ENCODE results near the gene ZNF688. TPM values are rescaled to one million over a fixed set of nuclear protein-coding genes. Genes with fewer than 3 reads are reported as not detected.

Gene ZNF688
- total RNA-seq, 4 donors from 2014 or later = 9.6 to 27.1 (median 12.5) TPM

- TF ChIP-seq POLR2A (IDR thresholded peaks at IDR 0.05) (no peak), CTCF (IDR thresholded peaks at IDR 0.05) (no peak)
- intact Hi-C loops (cut with DNase I; ENCODE audit: low total_unique reads) = no loop called here
- H3K27me3 ChIP-seq = no peaks in the 10 kb centered on the region
Observed at GRCh38 chr16:30555315-30556124, 16.0 kb downstream of the ZNF688 start.

GRCh38 chr16:30554557-30555314, 16.8 kb downstream of the ZNF688 start:
- H3K4me1 ChIP-seq = peaks cover 0 to 6% of the 10 kb centered on the region in 2 donors
- H3K27ac ChIP-seq = no peak overlapping the region
- no peaks in the 10 kb centered on the region for H3K36me3 ChIP-seq
- H3K4me3 ChIP-seq = no peak overlapping the region
- no peaks in the 10 kb centered on the region for H3K27me3 ChIP-seq
- intact Hi-C loops (cut with DNase I; ENCODE audit: low total_unique reads) = no loop called here
- DNase-seq = no peak
- no peaks in the 10 kb centered on the region for H3K9me3 ChIP-seq
- TF ChIP-seq CTCF (IDR thresholded peaks at IDR 0.05) (no peak), POLR2A (IDR thresholded peaks at IDR 0.05) (no peak)

More at GRCh38 chr16:30555315-30556124, 16.0 kb downstream of the ZNF688 start:
- Histone ChIP-seq H3K36me3 (no peaks in the 10 kb centered on the region), H3K27ac (no peak overlapping the region), H3K4me3 (no peak overlapping the region), H3K4me1 (peaks cover 0 to 6% of the 10 kb centered on the region in 2 donors), H3K9me3 (no peaks in the 10 kb centered on the region)
- no peak for DNase-seq

DNA sequence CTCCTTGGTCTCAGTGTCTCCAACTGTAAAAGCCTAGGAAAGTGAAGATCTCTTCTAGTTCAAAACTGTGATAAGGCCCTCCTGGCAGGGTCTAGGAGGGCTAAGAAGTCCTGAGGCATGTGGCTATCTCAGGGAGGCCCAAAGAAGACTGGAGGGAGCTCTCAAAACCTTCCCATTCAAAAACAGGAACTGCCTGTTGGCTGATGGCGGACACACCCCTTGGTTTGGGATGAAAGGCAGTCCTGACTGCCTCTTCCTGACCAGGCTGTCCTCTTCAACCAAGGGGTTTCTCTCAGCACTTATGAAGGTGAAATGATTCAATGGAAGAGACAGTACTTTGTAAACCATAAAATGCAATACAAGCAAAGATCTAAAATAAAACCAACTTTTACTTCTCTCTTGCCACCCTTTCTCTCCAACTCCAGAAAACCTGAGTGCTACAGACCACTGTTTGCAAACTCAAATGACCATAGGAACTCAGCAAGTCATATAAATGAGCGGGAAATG, 18.1 kb downstream of the ZNF688 start:
- TF ChIP-seq POLR2A (IDR thresholded peaks at IDR 0.05) (no peak), CTCF (IDR thresholded peaks at IDR 0.05) (no peak)
- H3K4me1 ChIP-seq = peaks cover 0 to 6% of the 10 kb centered on the region in 2 donors
- H3K36me3 ChIP-seq = no peaks in the 10 kb centered on the region
- no peak overlapping the region for H3K27ac ChIP-seq
- H3K4me3 ChIP-seq = no peak overlapping the region
- intact Hi-C loops (cut with DNase I; ENCODE audit: low total_unique reads) = no loop called here
- DNase-seq = no peak
- no peaks in the 10 kb centered on the region for H3K9me3 ChIP-seq
- H3K27me3 ChIP-seq = no peaks in the 10 kb centered on the region

DNA sequence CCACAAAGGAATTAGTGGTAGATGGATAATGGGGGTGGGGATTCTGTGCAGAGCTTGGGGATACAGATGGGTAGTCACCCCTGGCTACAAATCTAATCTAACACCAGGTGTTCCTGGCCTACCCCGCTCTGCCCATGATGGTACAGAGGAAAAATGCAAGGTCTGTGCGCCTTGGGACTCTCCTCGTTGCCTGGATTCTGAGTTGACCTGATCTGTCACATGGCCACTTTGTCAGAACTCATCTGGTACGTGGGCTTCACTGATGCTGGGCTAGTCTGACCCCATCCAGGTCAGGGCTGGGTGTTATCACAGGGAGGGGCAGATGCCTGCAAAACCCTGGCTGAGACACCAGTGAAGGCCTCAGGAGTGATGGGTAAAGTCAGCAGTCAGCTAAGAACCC, 18.6 kb downstream of the ZNF688 start:
- intact Hi-C loops (cut with DNase I; ENCODE audit: low total_unique reads) = no loop called here
- no peaks in the 10 kb centered on the region for H3K27me3 ChIP-seq
- H3K4me1 ChIP-seq = peaks cover 0 to 6% of the 10 kb centered on the region in 2 donors
- no peak overlapping the region for H3K4me3 ChIP-seq
- H3K27ac ChIP-seq = no peak overlapping the region
- no peaks in the 10 kb centered on the region for H3K9me3 ChIP-seq
- H3K36me3 ChIP-seq = no peaks in the 10 kb centered on the region
- no peak for DNase-seq
- no peak for TF ChIP-seq CTCF (IDR thresholded peaks at IDR 0.05)
- no peak for TF ChIP-seq POLR2A (IDR thresholded peaks at IDR 0.05)

DNA sequence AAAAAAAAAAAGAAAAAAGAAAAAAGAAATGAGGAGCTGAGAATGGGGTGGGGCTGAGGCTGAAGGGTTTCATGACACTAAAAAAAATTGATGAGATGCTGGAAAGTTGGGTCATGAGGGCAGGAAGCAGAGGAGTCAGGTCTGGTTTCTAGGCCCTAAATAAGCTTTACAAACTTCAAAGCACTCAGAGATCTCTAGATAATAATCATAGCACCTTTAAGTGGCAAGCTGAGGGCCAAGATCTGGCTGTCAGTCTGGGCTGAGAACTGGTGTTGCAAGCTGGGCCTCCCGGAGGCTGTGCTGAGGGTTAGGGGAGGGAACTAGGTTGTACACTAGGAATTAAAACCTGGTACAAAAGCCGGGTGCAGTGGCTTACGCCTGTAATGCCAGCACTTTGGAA, 19.7 kb downstream of the ZNF688 start:
- no peak overlapping the region for H3K4me3 ChIP-seq
- intact Hi-C loops (cut with DNase I; ENCODE audit: low total_unique reads) = no loop called here
- H3K27ac ChIP-seq = no peak overlapping the region
- H3K4me1 ChIP-seq = no peaks in the 10 kb centered on the region
- no peaks in the 10 kb centered on the region for H3K36me3 ChIP-seq
- H3K27me3 ChIP-seq = no peaks in the 10 kb centered on the region
- TF ChIP-seq CTCF (IDR thresholded peaks at IDR 0.05) (no peak), POLR2A (IDR thresholded peaks at IDR 0.05) (no peak)
- H3K9me3 ChIP-seq = no peaks in the 10 kb centered on the region
- DNase-seq = no peak

All from uterus (tissue), 4 donors.